Measurements from ENCODE around the gene HMSD.

HMSD gene

GRCh38 chr18:63960891-63961290 is 11.8 kb downstream of the HMSD start:
- no peak for DNase-seq

- no peak for DNase-seq
Observed at GRCh38 chr18:63961435-63961980, 12.4 kb downstream of the HMSD start.

GRCh38 chr18:63962137-63962536 is 13.0 kb downstream of the HMSD start:
- DNase-seq: no peak

- peak; percentile 75 for DNase-seq
Observed at GRCh38 chr18:63963615-63964256, 14.6 kb downstream of the HMSD start.

- no peak for DNase-seq
Observed at GRCh38 chr18:63964908-63965307, 15.8 kb downstream of the HMSD start.

GRCh38 chr18:63965716-63966330 is 16.7 kb downstream of the HMSD start:
- DNase-seq: no peak

- peak; percentile 81 for DNase-seq
Observed at GRCh38 chr18:63969942-63970808, 21.1 kb downstream of the HMSD start, which contains the start of gene SERPINB8. TSS of gene SERPINB8 (plus strand) at chr18:63970081. CDS start at chr18:63978309, 8,228 bp downstream.

GRCh38 chr18:63970809-63971205 is 21.7 kb downstream of the HMSD start:
- no peak for DNase-seq

- DNase-seq: no peak
Observed at GRCh38 chr18:63971320-63972001, 22.4 kb downstream of the HMSD start.

- DNase-seq: no peak
Observed at GRCh38 chr18:63972002-63972376, 22.9 kb downstream of the HMSD start.

- DNase-seq: peak; percentile 43
Observed at GRCh38 chr18:63974991-63975390, 25.9 kb downstream of the HMSD start.

GRCh38 chr18:63975628-63976027 is 26.5 kb downstream of the HMSD start:
- no peak for DNase-seq

- no peak for DNase-seq
Observed at GRCh38 chr18:63977040-63977439, 27.9 kb downstream of the HMSD start.

GRCh38 chr18:63979409-63979920 is 30.4 kb downstream of the HMSD start:
- DNase-seq: peak; percentile 62

GRCh38 chr18:63980027-63980426 is 30.9 kb downstream of the HMSD start:
- no peak for DNase-seq

GRCh38 chr18:63980896-63981460 is 31.9 kb downstream of the HMSD start:
- no peak for DNase-seq

GRCh38 chr18:63981719-63982118 is 32.6 kb downstream of the HMSD start:
- no peak for DNase-seq

- no peak for DNase-seq
Observed at GRCh38 chr18:63982361-63982760, 33.3 kb downstream of the HMSD start.

- DNase-seq: no peak
Observed at GRCh38 chr18:63986885-63987284, 37.8 kb downstream of the HMSD start.

GRCh38 chr18:63987743-63988142 is 38.6 kb downstream of the HMSD start:
- no peak for DNase-seq

- DNase-seq: no peak
Observed at GRCh38 chr18:63992751-63993150, 43.6 kb downstream of the HMSD start.

- DNase-seq: peak; percentile 42
Observed at GRCh38 chr18:63994783-63995399, 45.8 kb downstream of the HMSD start.

Measured in CD4-positive, alpha-beta T cell treated with Interleukin-21 for 1 hour (primary cell).